NT2/D1 (cell line): ENCODE measurements around the gene CAMK1D.

Source experiments
- DNase-seq: peaks from one replicate; pipeline ENCODE4 v3.0.0-alpha.2; 2011; ENCODE audit warnings: low read depth, low spot score
- H3K27me3 ChIP-seq: 2 replicates; pipeline ENCODE4 v1.6.0; 2011; ENCODE audit warnings: mild to moderate bottlenecking; ENCODE audit not compliant: insufficient read length, insufficient read depth
- H3K36me3 ChIP-seq: 2 replicates; pipeline ENCODE4 v1.6.1; 2011; ENCODE audit warnings: mild to moderate bottlenecking, low read length, mixed read lengths; ENCODE audit not compliant: insufficient read depth, insufficient read length
- H3K4me1 ChIP-seq: 2 replicates; pipeline ENCODE4 v1.5.1; 2011; ENCODE audit not compliant: insufficient read depth, insufficient read length
- H3K4me3 ChIP-seq: 2 replicates; pipeline ENCODE4 v1.5.1; 2011; ENCODE audit warnings: low read depth; ENCODE audit not compliant: insufficient read length
- H3K9ac ChIP-seq: 2 replicates; pipeline ENCODE4 v1.6.0; 2011; ENCODE audit warnings: low read depth; ENCODE audit not compliant: insufficient read length
- H3K9me3 ChIP-seq: 2 replicates; pipeline ENCODE4 v1.5.1; 2011; ENCODE audit warnings: mild to moderate bottlenecking, low read length; ENCODE audit not compliant: insufficient read depth
- SUZ12 ChIP-seq: IDR thresholded peaks from 2 replicates; pipeline ENCODE4 v1.6.1; 2011; ENCODE audit not compliant: insufficient read length, insufficient read depth; ENCODE audit errors: extremely low read depth
- YY1 ChIP-seq: IDR thresholded peaks from 2 replicates; pipeline ENCODE4 v1.6.1; 2011; ENCODE audit not compliant: insufficient read length, insufficient read depth
- ZNF274 ChIP-seq: IDR thresholded peaks from 2 replicates; pipeline ENCODE4 v1.6.1; 2011; ENCODE audit warnings: mild to moderate bottlenecking, low read depth, low read length

Gene CAMK1D

GRCh38 chr10:12413369-12413711, 64.0 kb downstream of the CAMK1D start:
- TF ChIP-seq SUZ12: no peak
- TF ChIP-seq ZNF274: no peak
- TF ChIP-seq YY1: no peak
- DNase-seq: no peak
- Histone ChIP-seq H3K36me3 (no peaks in the 10 kb centered on the region), H3K9me3 (no peaks in the 10 kb centered on the region), H3K4me1 (no peaks in the 10 kb centered on the region), H3K4me3 (no peak overlapping the region), H3K27me3 (no peaks in the 10 kb centered on the region), H3K9ac (no peak overlapping the region)

GRCh38 chr10:12414278-12414989, 65.1 kb downstream of the CAMK1D start:
- no peak overlapping the region for H3K4me3 ChIP-seq
- TF ChIP-seq SUZ12: no peak
- no peak for TF ChIP-seq ZNF274
- TF ChIP-seq YY1: no peak
- no peak overlapping the region for H3K9ac ChIP-seq
- H3K9me3 ChIP-seq: no peaks in the 10 kb centered on the region
- no peaks in the 10 kb centered on the region for H3K4me1 ChIP-seq
- DNase-seq: no peak
- H3K36me3 ChIP-seq: no peaks in the 10 kb centered on the region
- H3K27me3 ChIP-seq: no peaks in the 10 kb centered on the region

GRCh38 chr10:12416344-12417050, 67.2 kb downstream of the CAMK1D start:
- no peak for DNase-seq
- no peak for TF ChIP-seq YY1
- TF ChIP-seq SUZ12: no peak
- no peak for TF ChIP-seq ZNF274
- H3K36me3 ChIP-seq: no peaks in the 10 kb centered on the region
- no peak overlapping the region for H3K9ac ChIP-seq
- no peaks in the 10 kb centered on the region for H3K9me3 ChIP-seq
- H3K4me1 ChIP-seq: no peaks in the 10 kb centered on the region
- H3K27me3 ChIP-seq: no peaks in the 10 kb centered on the region
- H3K4me3 ChIP-seq: no peak overlapping the region

GRCh38 chr10:12417331-12417730, 68.0 kb downstream of the CAMK1D start:
- TF ChIP-seq ZNF274 (no peak), YY1 (no peak), SUZ12 (no peak)
- no peaks in the 10 kb centered on the region for H3K4me1 ChIP-seq
- H3K9ac ChIP-seq: no peak overlapping the region
- H3K9me3 ChIP-seq: no peaks in the 10 kb centered on the region
- no peaks in the 10 kb centered on the region for H3K36me3 ChIP-seq
- no peak overlapping the region for H3K4me3 ChIP-seq
- no peaks in the 10 kb centered on the region for H3K27me3 ChIP-seq
- no peak for DNase-seq

- TF ChIP-seq ZNF274 (no peak), YY1 (no peak), SUZ12 (no peak)
- DNase-seq: no peak
- no peak overlapping the region for H3K9ac ChIP-seq
- H3K36me3 ChIP-seq: no peaks in the 10 kb centered on the region
- H3K4me1 ChIP-seq: no peaks in the 10 kb centered on the region
- H3K9me3 ChIP-seq: no peaks in the 10 kb centered on the region
- no peak overlapping the region for H3K4me3 ChIP-seq
- H3K27me3 ChIP-seq: no peaks in the 10 kb centered on the region
Observed at GRCh38 chr10:12418000-12418399, 68.7 kb downstream of the CAMK1D start.

GRCh38 chr10:12418725-12419261, 69.4 kb downstream of the CAMK1D start:
- H3K4me3 ChIP-seq: no peak overlapping the region

GRCh38 chr10:12419262-12419847, 70.0 kb downstream of the CAMK1D start:
- no peaks in the 10 kb centered on the region for H3K4me1 ChIP-seq
- no peak for DNase-seq
- H3K36me3 ChIP-seq: no peaks in the 10 kb centered on the region
- no peaks in the 10 kb centered on the region for H3K9me3 ChIP-seq
- no peak overlapping the region for H3K4me3 ChIP-seq
- H3K9ac ChIP-seq: no peak overlapping the region
- no peaks in the 10 kb centered on the region for H3K27me3 ChIP-seq
- TF ChIP-seq SUZ12 (no peak), ZNF274 (no peak), YY1 (no peak)

More at GRCh38 chr10:12418725-12419261, 69.4 kb downstream of the CAMK1D start:
- Histone ChIP-seq H3K4me1 (no peaks in the 10 kb centered on the region), H3K36me3 (no peaks in the 10 kb centered on the region), H3K27me3 (no peaks in the 10 kb centered on the region), H3K9me3 (no peaks in the 10 kb centered on the region), H3K9ac (no peak overlapping the region)
- DNase-seq: no peak
- TF ChIP-seq ZNF274 (no peak), YY1 (no peak), SUZ12 (no peak)
